IMR-90 (cell line): ENCODE measurements around the gene BRWD1. TPM values are rescaled to one million over a fixed set of nuclear protein-coding genes. Genes with fewer than 3 reads are reported as not detected.

Experiments
- ATAC-seq: fragments of 200-7000 bp; cut with Tn5 transposase; 2 replicates; pipeline ENCODE4 v1.9.1; 2020; ENCODE audit warnings: low read depth, mild to moderate bottlenecking, moderate library complexity
- BruUV-seq: library from RNA; stranded (reverse); fragments of 400-500 nt; replicated peaks from 2 replicates; lab custom pipeline; 2021; lab: Mats Ljungman, UMichigan
- CTCF ChIA-PET: fragments of 300-600 bp; formaldehyde crosslinking; extraction: SDS; loops from one replicate; lab custom pipeline; 2021; ENCODE audit warnings: antibody characterized with exemption; lab: Yijun Ruan, JAX
- POLR2A ChIA-PET: fragments of 300-600 bp; sonication (Branson Sonifier 250); formaldehyde crosslinking; loops from one replicate; lab custom pipeline; 2022; ENCODE audit warnings: antibody characterized with exemption; ENCODE audit not compliant: unreplicated experiment; lab: Charles Lee
- DNase-seq: peaks from one replicate; pipeline ENCODE4 v3.0.0; 2013
- H2AFZ ChIP-seq: replicated peaks from 2 replicates; pipeline ENCODE3; 2013; ENCODE audit warnings: low read length, mild to moderate bottlenecking; ENCODE audit not compliant: poor library complexity
- H2AK5ac ChIP-seq: 2 replicates; pipeline ENCODE4 v1.6.1; 2013; ENCODE audit warnings: low read depth, low read length, inconsistent platforms
- H2AK9ac ChIP-seq: replicated peaks from 2 replicates; pipeline ENCODE3; 2013; ENCODE audit warnings: mild to moderate bottlenecking, low read depth, low read length, moderate library complexity; ENCODE audit not compliant: poor library complexity
- H2BK120ac ChIP-seq: 2 replicates; pipeline ENCODE4 v1.6.1; 2013; ENCODE audit warnings: low read depth, low read length, inconsistent platforms
- H2BK15ac ChIP-seq: 3 replicates; pipeline ENCODE4 v1.6.1; 2013; ENCODE audit warnings: low read depth, low read length, inconsistent platforms
- H2BK20ac ChIP-seq: 2 replicates; pipeline ENCODE4 v1.6.1; 2013; ENCODE audit warnings: low read depth, mild to moderate bottlenecking, inconsistent platforms, low read length, moderate library complexity
- H2BK5ac ChIP-seq: 2 replicates; pipeline ENCODE4 v1.6.1; 2013; ENCODE audit warnings: mild to moderate bottlenecking, low read depth, low read length, inconsistent platforms; ENCODE audit not compliant: poor library complexity, severe bottlenecking
- H3K14ac ChIP-seq: replicated peaks from 2 replicates; pipeline ENCODE4 v1.6.1; 2013; ENCODE audit warnings: low read depth, low read length, inconsistent platforms
- H3K18ac ChIP-seq: 2 replicates; pipeline ENCODE4 v1.6.1; 2013; ENCODE audit warnings: low read depth, low read length, control low read depth
- H3K23ac ChIP-seq: 2 replicates; pipeline ENCODE4 v1.6.1; 2013; ENCODE audit warnings: low read depth, low read length, inconsistent platforms
- H3K27ac ChIP-seq: 2 replicates; pipeline ENCODE4 v1.5.1; 2013; ENCODE audit warnings: mild to moderate bottlenecking, control low read depth, low read length; ENCODE audit not compliant: insufficient read depth
- H3K27me3 ChIP-seq: 2 replicates; pipeline ENCODE4 v1.6.1; 2013; ENCODE audit warnings: low read length; ENCODE audit not compliant: control insufficient read depth, insufficient read depth
- H3K36me3 ChIP-seq: 2 replicates; pipeline ENCODE4 v1.6.1; 2013; ENCODE audit warnings: low read length, mixed read lengths; ENCODE audit not compliant: control insufficient read depth, insufficient read depth
- H3K4ac ChIP-seq: 2 replicates; pipeline ENCODE4 v1.6.1; 2013; ENCODE audit warnings: low read depth, low read length, inconsistent platforms
- H3K4me1 ChIP-seq: 2 replicates; pipeline ENCODE4 v1.6.1; 2013; ENCODE audit warnings: low read length, mixed read lengths; ENCODE audit not compliant: control insufficient read depth, insufficient read depth
- H3K4me2 ChIP-seq: 2 replicates; pipeline ENCODE4 v1.6.1; 2013; ENCODE audit warnings: low read depth, mild to moderate bottlenecking, control low read depth, low read length, moderate library complexity
- H3K4me3 ChIP-seq: 2 replicates; pipeline ENCODE4 v1.5.1; 2013; ENCODE audit warnings: low read depth, mild to moderate bottlenecking, control low read depth, low read length, moderate library complexity; ENCODE audit not compliant: insufficient read depth
- H3K56ac ChIP-seq: 2 replicates; pipeline ENCODE4 v1.6.1; 2013; ENCODE audit warnings: low read length, inconsistent platforms; ENCODE audit not compliant: insufficient read depth; ENCODE audit errors: extremely low read depth
- H3K79me1 ChIP-seq, 2 experiments: 2 replicates each; pipeline ENCODE4 v1.6.1; 2013; ENCODE audit warnings: low read length in 2 of 2, inconsistent platforms in 1 of 2, low read depth in 1 of 2
- H3K9ac ChIP-seq: 2 replicates; pipeline ENCODE4 v1.6.1; 2013; ENCODE audit warnings: low read depth, low read length, control low read depth
- H3K9me1 ChIP-seq: 2 replicates; pipeline ENCODE4 v1.6.1; 2013; ENCODE audit warnings: low read length, inconsistent platforms; ENCODE audit not compliant: insufficient read depth
- H3K9me3 ChIP-seq: 2 replicates; pipeline ENCODE4 v1.6.1; 2013; ENCODE audit warnings: low read length; ENCODE audit not compliant: control insufficient read depth, insufficient read depth
- H4K20me1 ChIP-seq: 2 replicates; pipeline ENCODE4 v1.6.1; 2013; ENCODE audit warnings: low read length, inconsistent platforms; ENCODE audit not compliant: insufficient read depth
- H4K5ac ChIP-seq: 2 replicates; pipeline ENCODE4 v1.6.1; 2013; ENCODE audit warnings: mild to moderate bottlenecking, low read depth, low read length, control low read depth
- H4K8ac ChIP-seq, 2 experiments: 2 replicates each; pipeline ENCODE4 v1.6.1; 2013; ENCODE audit warnings: low read depth in 2 of 2, low read length in 2 of 2, control low read depth in 1 of 2, inconsistent platforms in 1 of 2
- H4K91ac ChIP-seq: 2 replicates; pipeline ENCODE4 v1.6.1; 2013; ENCODE audit warnings: low read depth, low read length, inconsistent platforms; ENCODE audit not compliant: insufficient read depth
- BHLHE40 ChIP-seq: fragments of 150-350 bp; IDR thresholded peaks from 2 replicates; pipeline ENCODE4 v1.6.1; 2016; ENCODE audit warnings: mild to moderate bottlenecking, low read depth, low read length
- CEBPB ChIP-seq: IDR thresholded peaks from 2 replicates; pipeline ENCODE4 v1.6.1; 2012; ENCODE audit warnings: low read depth, low read length, improper control_type of control experiment
- CHD1 ChIP-seq: IDR thresholded peaks from 2 replicates; pipeline ENCODE4 v1.6.1; 2012; ENCODE audit warnings: low read depth, low read length, improper control_type of control experiment
- CTCF ChIP-seq: conservative IDR thresholded peaks from 2 replicates; pipeline ENCODE4 v1.5.1; 2012; ENCODE audit warnings: mild to moderate bottlenecking, low read depth, low read length, improper control_type of control experiment
- ELK1 ChIP-seq: fragments of 150-350 bp; IDR thresholded peaks from 2 replicates; pipeline ENCODE4 v1.6.1; 2016; ENCODE audit warnings: low read depth, mild to moderate bottlenecking, low read length, moderate library complexity, borderline replicate concordance
- FOS ChIP-seq: fragments of 150-350 bp; IDR thresholded peaks from 2 replicates; pipeline ENCODE4 v1.6.1; 2016; ENCODE audit warnings: low read depth, low read length
- MAFK ChIP-seq: IDR thresholded peaks from 2 replicates; pipeline ENCODE4 v1.6.1; 2012; ENCODE audit warnings: low read depth, low read length, improper control_type of control experiment
- MAZ ChIP-seq: IDR thresholded peaks from 2 replicates; pipeline ENCODE4 v1.6.1; 2012; ENCODE audit warnings: low read depth, mild to moderate bottlenecking, low read length, improper control_type of control experiment, moderate library complexity, borderline replicate concordance
- MXI1 ChIP-seq: IDR thresholded peaks from 2 replicates; pipeline ENCODE4 v1.6.1; 2012; ENCODE audit warnings: low read depth, mild to moderate bottlenecking, low read length, moderate library complexity, borderline replicate concordance
- NFE2L2 ChIP-seq: fragments of 150-350 bp; IDR thresholded peaks from 2 replicates; pipeline ENCODE4 v1.6.1; 2016; ENCODE audit warnings: low read depth, mild to moderate bottlenecking, low read length
- POLR2A ChIP-seq: IDR thresholded peaks from 2 replicates; pipeline ENCODE4 v1.6.1; 2012; ENCODE audit warnings: mild to moderate bottlenecking, low read depth, low read length
- RAD21 ChIP-seq: IDR thresholded peaks from 2 replicates; pipeline ENCODE4 v1.6.1; 2012; ENCODE audit warnings: low read length, improper control_type of control experiment
- RCOR1 ChIP-seq: IDR thresholded peaks from 2 replicates; pipeline ENCODE4 v1.6.1; 2012; ENCODE audit warnings: mild to moderate bottlenecking, low read length, improper control_type of control experiment; ENCODE audit not compliant: insufficient replicate concordance
- RFX5 ChIP-seq: IDR thresholded peaks from 2 replicates; pipeline ENCODE4 v1.8.0; 2012; ENCODE audit warnings: low read depth, mild to moderate bottlenecking, low read length, moderate library complexity
- SMC3 ChIP-seq: fragments of 150-350 bp; IDR thresholded peaks from 2 replicates; pipeline ENCODE4 v1.6.1; 2016; ENCODE audit warnings: low read depth, mild to moderate bottlenecking, antibody characterized with exemption, low read length, moderate library complexity
- WGBS, 2 experiments: methylation state at CpG; one replicate each; pipeline versions ENCODE4 v1.1.5 to v1.1.7; 2013; ENCODE audit warnings: missing lambda C conversion rate in 2 of 2; ENCODE audit not compliant: insufficient read length in 1 of 2; ENCODE audit errors: extremely low coverage in 2 of 2; 5-methylcytosine and 5-hydroxymethylcytosine counted together
- dilution Hi-C: fragments of 300-500 bp; cut with HindIII; formaldehyde crosslinking; loops from one replicate; pipeline ENCODE4 v1.14.3; 2018; ENCODE audit warnings: low sequenced_read_pairs; ENCODE audit not compliant: unreplicated experiment
- in situ Hi-C: fragments of 300-500 bp; cut with MboI; formaldehyde crosslinking; loops from 3 replicates; pipeline ENCODE4 v1.14.3; 2019; ENCODE audit warnings: low sequenced_read_pairs, inconsistent platforms, mixed read lengths
- intact Hi-C: fragments of 100-400 bp; cut with micrococcal nuclease; formaldehyde crosslinking; loops from 2 replicates; pipeline ENCODE4 v1.10.0; 2022
- polyA plus RNA-seq, 3 experiments: library from polyadenylated mRNA; depleted of rRNA; stranded (reverse); fragments of >200 nt; gene quantifications; 2 replicates each; pipeline ENCODE4 v1.2.3, GENCODE V29; 2012; ENCODE audit warnings: low replicate concordance in 1 of 3
- total RNA-seq: library from RNA; depleted of rRNA; stranded (reverse); fragments of >200 nt; gene quantifications from 2 replicates; pipeline ENCODE4 v1.2.3, GENCODE V29; 2012
- TF ChIP-seq, protein P1 (sequence below): fragments of 150-350 bp; IDR thresholded peaks from 2 replicates; pipeline ENCODE4 v1.6.1; 2017; ENCODE audit warnings: mild to moderate bottlenecking, antibody characterized with exemption, low read length, low read depth

Gene BRWD1
- total and polyA plus RNA-seq, 2 of the 4 experiments (the other 2 are of a cell fraction), result 6.7 to 28.7 TPM

DNA sequence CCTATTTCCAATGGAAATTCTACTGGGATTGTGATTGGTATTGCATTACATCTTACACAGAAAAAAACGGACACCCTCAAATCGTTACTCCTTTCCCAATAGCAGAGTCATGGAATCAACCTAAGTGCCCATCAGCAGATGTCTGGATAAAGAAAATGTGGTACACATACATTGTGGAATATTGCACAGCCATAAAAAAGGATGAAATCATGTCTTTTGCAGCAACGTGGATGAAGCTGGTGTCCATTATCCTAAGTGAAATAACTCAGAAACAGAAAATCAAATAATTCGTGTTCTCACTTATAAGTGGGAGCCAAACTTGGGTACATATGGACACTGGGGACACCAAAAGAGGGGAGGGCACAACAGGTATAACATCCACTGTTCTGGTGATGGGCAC, 21.2 kb upstream of the BRWD1 start:
- ATAC-seq, result no peak
- no peak overlapping the region for H4K8ac ChIP-seq
- H3K9me3 ChIP-seq, result no peaks in the 10 kb centered on the region
- H3K56ac ChIP-seq, result no peak overlapping the region
- no peak overlapping the region for H3K27ac ChIP-seq
- H4K20me1 ChIP-seq, result no peaks in the 10 kb centered on the region
- no TSS peak for BruUV-seq
- no peaks in the 10 kb centered on the region for H3K27me3 ChIP-seq
- H4K5ac ChIP-seq, result no peak overlapping the region
- dilution Hi-C loops, result no loop called here
- no peak overlapping the region for H2AK9ac ChIP-seq
- H3K4me1 ChIP-seq, result no peaks in the 10 kb centered on the region
- H3K4ac ChIP-seq, result no peak overlapping the region
- H3K14ac ChIP-seq, result no peak overlapping the region
- intact Hi-C loops, result no loop called here
- no peaks in the 10 kb centered on the region for H3K79me1 ChIP-seq
- no peak overlapping the region for H3K4me2 ChIP-seq
- H3K23ac ChIP-seq, result no peak overlapping the region
- H2BK20ac ChIP-seq, result no peak overlapping the region
- WGBS, 2 experiments, result no CpG with 5 or more reads among the region's 4 CpGs
- no peaks in the 10 kb centered on the region for H3K9me1 ChIP-seq
- POLR2A ChIA-PET, result no interaction called here
- no peak overlapping the region for H2BK5ac ChIP-seq
- no peak overlapping the region for H2BK120ac ChIP-seq
- no peak overlapping the region for H3K18ac ChIP-seq
- no peak overlapping the region for H2AFZ ChIP-seq
- H3K4me3 ChIP-seq, result no peak overlapping the region
- H3K36me3 ChIP-seq, result no peaks in the 10 kb centered on the region
- no peak for TF ChIP-seq NFE2L2
- no peak for TF ChIP-seq BHLHE40
- no peak for TF ChIP-seq MAFK
- TF ChIP-seq RCOR1, result no peak
- TF ChIP-seq POLR2A, result no peak
- TF ChIP-seq MXI1, result no peak
- TF ChIP-seq RFX5, result no peak
- TF ChIP-seq CTCF, result no peak
- no peak for TF ChIP-seq CEBPB
- TF ChIP-seq RAD21, result no peak
- TF ChIP-seq MAZ, result no peak
- no peak for TF ChIP-seq ELK1
- TF ChIP-seq SMC3, result no peak
- no peak for TF ChIP-seq FOS
- TF ChIP-seq CHD1, result no peak
- TF ChIP-seq, protein P1, sequence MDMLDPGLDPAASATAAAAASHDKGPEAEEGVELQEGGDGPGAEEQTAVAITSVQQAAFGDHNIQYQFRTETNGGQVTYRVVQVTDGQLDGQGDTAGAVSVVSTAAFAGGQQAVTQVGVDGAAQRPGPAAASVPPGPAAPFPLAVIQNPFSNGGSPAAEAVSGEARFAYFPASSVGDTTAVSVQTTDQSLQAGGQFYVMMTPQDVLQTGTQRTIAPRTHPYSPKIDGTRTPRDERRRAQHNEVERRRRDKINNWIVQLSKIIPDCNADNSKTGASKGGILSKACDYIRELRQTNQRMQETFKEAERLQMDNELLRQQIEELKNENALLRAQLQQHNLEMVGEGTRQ, result no peak
- no peak overlapping the region for H2AK5ac ChIP-seq
- DNase-seq, result no peak
- CTCF ChIA-PET, result no interaction called here
- no peak overlapping the region for H3K9ac ChIP-seq
- H2BK15ac ChIP-seq, result no peak overlapping the region
- no peak overlapping the region for H4K91ac ChIP-seq
- in situ Hi-C loops, result no loop called here
